Fibroblast of villous mesenchyme (primary cell): ENCODE results near the gene CNRIP1. TPM values are rescaled to one million over a fixed set of nuclear protein-coding genes. Genes with fewer than 3 reads are reported as not detected.

ENCODE experiments used
- DNase-seq: peaks from one replicate; pipeline ENCODE4 v3.0.0-alpha.2; 2010; ENCODE audit warnings: low read depth
- H3K4me3 ChIP-seq: 2 replicates; pipeline ENCODE4 v1.5.1; 2011; ENCODE audit warnings: low read depth, mild to moderate bottlenecking, low read length
- total RNA-seq: library from RNA; depleted of rRNA; stranded (reverse); fragments of >200 nt; gene quantifications from 2 replicates; pipeline ENCODE4 v1.2.3, GENCODE V29; 2012
- TF ChIP-seq, protein P1 (sequence below): IDR thresholded peaks from 2 replicates; pipeline ENCODE4 v1.5.1; 2012; ENCODE audit warnings: low read depth, mild to moderate bottlenecking, low read length; ENCODE audit not compliant: insufficient read depth

The CNRIP1 gene
- total RNA-seq, 1 donor = 24.6 TPM

DNA sequence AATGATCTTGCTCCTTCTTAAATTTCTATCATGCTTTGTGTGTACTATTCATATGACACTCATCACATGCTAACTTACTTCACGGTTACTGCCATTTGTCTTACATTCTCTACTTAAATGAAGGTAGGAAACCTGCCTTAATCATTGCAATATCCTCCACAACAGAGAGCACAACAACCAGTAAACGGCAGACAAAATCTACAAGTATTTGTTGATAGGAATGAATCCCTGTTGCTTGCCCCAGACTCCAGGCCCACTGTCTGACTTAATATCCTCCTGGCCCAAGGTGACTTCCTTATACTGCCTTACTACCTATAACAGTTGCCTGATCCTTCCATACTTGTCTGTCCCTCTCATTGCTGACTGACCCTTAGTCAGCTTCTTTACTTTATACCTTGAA lies 70.9 kb downstream of the CNRIP1 start:
- no peak for DNase-seq
- H3K4me3 ChIP-seq = no peak overlapping the region
- TF ChIP-seq, protein P1, sequence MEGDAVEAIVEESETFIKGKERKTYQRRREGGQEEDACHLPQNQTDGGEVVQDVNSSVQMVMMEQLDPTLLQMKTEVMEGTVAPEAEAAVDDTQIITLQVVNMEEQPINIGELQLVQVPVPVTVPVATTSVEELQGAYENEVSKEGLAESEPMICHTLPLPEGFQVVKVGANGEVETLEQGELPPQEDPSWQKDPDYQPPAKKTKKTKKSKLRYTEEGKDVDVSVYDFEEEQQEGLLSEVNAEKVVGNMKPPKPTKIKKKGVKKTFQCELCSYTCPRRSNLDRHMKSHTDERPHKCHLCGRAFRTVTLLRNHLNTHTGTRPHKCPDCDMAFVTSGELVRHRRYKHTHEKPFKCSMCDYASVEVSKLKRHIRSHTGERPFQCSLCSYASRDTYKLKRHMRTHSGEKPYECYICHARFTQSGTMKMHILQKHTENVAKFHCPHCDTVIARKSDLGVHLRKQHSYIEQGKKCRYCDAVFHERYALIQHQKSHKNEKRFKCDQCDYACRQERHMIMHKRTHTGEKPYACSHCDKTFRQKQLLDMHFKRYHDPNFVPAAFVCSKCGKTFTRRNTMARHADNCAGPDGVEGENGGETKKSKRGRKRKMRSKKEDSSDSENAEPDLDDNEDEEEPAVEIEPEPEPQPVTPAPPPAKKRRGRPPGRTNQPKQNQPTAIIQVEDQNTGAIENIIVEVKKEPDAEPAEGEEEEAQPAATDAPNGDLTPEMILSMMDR = no peak

DNA sequence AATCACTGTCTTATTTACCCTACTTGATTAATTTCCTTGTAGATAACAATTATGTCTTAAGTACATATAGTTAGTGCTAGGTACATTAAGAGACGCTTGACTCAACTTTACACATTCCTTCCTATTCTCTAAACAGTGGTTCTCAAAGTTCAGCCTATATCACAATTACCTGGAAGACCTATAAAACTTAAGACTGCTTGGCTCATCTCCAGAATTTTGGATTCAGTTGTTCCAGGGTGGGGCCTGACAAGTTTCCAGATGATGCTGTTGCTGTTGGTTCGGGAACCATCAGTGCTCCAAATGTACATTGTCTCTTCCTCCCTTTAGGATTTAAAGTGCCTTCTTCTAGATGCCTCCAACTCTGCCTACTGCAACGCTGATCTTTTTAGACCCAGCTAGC lies 71.4 kb downstream of the CNRIP1 start:
- H3K4me3 ChIP-seq = no peak overlapping the region
- no peak for DNase-seq
- TF ChIP-seq, protein P1 = no peak

DNA sequence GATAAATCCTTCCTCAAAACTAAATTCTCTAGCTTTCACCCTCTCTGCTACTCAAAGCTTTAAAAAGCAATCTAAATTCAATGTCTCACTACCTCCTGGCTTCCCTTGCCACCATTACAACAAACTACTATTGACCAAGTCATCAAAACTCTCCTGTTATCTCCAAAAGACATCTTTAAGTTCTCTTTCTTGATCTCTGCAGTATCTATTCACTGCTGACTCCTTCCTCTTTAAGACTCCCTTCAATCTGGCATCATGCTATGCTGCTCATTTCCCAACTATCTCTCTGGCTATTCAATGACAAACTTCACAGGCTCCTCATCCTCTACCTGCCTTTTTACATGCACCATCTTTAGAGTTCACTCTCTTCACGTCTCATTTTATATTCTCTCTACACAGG lies 73.4 kb downstream of the CNRIP1 start:
- no peak overlapping the region for H3K4me3 ChIP-seq
- TF ChIP-seq, protein P1 = no peak
- DNase-seq = no peak

DNA sequence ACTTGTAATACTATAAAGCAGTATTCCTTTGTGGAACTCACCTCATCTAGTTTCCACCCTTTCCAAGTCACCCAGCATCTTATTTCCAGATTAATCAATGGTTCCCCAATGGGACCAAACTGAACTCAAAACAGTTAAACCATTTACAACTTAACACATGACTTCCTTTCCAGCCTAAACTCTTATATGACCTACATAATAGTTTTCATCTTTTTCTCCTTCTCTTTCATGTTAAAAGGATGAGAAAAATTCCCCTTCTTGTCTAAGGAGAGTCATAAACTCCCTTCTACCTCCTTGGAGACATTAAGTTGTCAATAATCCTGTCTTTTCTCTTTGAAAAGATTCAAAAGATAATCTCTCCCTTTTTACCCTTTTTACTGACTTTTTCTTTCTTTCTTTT lies 74.1 kb downstream of the CNRIP1 start:
- no peak overlapping the region for H3K4me3 ChIP-seq
- no peak for DNase-seq
- TF ChIP-seq, protein P1 = no peak

DNA sequence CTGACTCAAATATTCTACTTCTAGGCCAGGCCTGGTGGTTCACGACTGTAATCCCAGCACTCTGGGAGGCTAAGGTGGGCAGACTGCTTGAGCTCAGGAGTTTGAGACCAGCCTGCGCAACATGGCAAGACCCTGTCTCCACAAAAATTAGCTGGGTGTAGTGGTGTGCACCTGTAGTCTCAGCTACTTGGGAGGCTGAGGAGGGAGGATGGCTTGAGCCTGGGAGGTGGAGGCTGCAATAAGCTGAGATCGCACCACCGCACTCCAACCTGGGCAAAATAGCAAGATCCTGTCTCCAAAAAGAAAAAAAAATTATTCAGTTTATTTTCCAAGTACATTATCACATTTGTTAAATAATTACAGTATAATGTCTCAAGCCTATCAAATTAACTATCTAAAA lies 74.7 kb downstream of the CNRIP1 start:
- no peak overlapping the region for H3K4me3 ChIP-seq
- DNase-seq = no peak
- TF ChIP-seq, protein P1 = no peak

DNA sequence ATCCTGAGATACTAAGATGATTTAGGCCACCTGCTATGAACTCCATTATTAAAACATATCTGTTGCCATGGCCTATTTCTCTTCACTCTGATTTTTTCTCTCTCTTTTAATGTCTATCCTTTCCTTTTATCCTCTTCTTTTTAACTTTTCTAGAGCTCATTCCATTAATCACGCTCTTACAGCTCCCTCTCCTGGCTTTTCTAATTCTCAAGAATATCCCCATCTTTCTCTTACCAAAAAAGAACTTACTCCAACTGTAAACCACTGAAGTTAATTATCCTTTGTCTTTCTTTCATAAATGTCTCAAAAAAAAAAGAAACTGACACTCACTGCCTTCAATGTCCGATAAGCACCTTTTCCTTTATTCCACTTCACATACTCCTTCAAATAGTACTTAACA lies 75.3 kb downstream of the CNRIP1 start:
- no peak overlapping the region for H3K4me3 ChIP-seq
- no peak for DNase-seq
- TF ChIP-seq, protein P1 = peak; percentile 31

Other genes with a start within 250 kb of the CNRIP1 start
- 13.4 and 13.5 TPM in 2 replicates for gene PNO1, start 162.1 kb downstream of the CNRIP1 start, total RNA-seq
- gene PPP3R1, start 67.4 kb downstream of the CNRIP1 start, total RNA-seq = 28.0 and 38.4 TPM in 2 replicates
- not detected in 2 replicates for gene PLEK, start 45.3 kb upstream of the CNRIP1 start, total RNA-seq
- 0.32 and 0.86 TPM in 2 replicates for gene FBXO48, start 147.3 kb upstream of the CNRIP1 start, total RNA-seq
- 6.4 and 8.6 TPM in 2 replicates for gene APLF, start 147.6 kb upstream of the CNRIP1 start, total RNA-seq